Measurements from ENCODE around the gene FER1L5. TPM values are rescaled to one million over a fixed set of nuclear protein-coding genes. Genes with fewer than 3 reads are reported as not detected.

The FER1L5 gene
- total and polyA plus RNA-seq, 9 of the 15 experiments (the other 6 are each of a cell fraction or from before 2014, with no cell fraction given) = 0.01 TPM; not detected in 6

DNA sequence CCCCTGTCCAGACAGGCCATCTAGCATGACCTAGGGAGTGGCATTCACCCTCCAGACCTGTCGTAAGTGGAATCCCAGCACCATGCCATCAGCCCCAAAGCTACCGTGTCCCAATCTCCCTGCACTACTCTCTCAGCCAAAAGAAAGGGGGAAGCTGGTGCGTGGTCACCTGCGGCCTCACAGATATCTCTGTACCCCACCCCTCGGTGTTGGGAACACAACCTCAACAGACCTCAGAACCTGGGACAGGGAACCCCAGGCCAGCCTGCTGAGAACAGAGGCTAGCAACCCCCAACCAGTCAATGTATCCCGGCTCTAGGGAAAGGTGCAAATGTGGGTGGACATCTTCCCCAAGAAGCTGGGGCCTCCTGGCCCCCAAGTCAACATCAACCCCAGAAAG is 59.1 kb downstream of the FER1L5 start (continued):
- TF ChIP-seq, protein P1, sequence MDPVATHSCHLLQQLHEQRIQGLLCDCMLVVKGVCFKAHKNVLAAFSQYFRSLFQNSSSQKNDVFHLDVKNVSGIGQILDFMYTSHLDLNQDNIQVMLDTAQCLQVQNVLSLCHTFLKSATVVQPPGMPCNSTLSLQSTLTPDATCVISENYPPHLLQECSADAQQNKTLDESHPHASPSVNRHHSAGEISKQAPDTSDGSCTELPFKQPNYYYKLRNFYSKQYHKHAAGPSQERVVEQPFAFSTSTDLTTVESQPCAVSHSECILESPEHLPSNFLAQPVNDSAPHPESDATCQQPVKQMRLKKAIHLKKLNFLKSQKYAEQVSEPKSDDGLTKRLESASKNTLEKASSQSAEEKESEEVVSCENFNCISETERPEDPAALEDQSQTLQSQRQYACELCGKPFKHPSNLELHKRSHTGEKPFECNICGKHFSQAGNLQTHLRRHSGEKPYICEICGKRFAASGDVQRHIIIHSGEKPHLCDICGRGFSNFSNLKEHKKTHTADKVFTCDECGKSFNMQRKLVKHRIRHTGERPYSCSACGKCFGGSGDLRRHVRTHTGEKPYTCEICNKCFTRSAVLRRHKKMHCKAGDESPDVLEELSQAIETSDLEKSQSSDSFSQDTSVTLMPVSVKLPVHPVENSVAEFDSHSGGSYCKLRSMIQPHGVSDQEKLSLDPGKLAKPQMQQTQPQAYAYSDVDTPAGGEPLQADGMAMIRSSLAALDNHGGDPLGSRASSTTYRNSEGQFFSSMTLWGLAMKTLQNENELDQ (CRISPR knock-in tag; IDR thresholded peaks at IDR 0.05; ENCODE audit: borderline replicate concordance) = no peak
- TF ChIP-seq BACH1 (tag; IDR thresholded peaks at IDR 0.05) = no peak
- TF ChIP-seq CREBBP (IDR thresholded peaks at IDR 0.05; ENCODE audit: low read depth, low read length) = no peak
- no peak for TF ChIP-seq COPS2 (conservative IDR thresholded peaks at IDR 0.05)
- TF ChIP-seq ZBTB17 (CRISPR knock-in tag; IDR thresholded peaks at IDR 0.05) = no peak
- no peak for TF ChIP-seq ZFP30 (CRISPR knock-in tag; IDR thresholded peaks at IDR 0.05; ENCODE audit: borderline replicate concordance)
- TF ChIP-seq POLR2AphosphoS2 (IDR thresholded peaks at IDR 0.05; ENCODE audit: low read length) = no peak
- no peak for TF ChIP-seq FOXA1 (IDR thresholded peaks at IDR 0.05; ENCODE audit: borderline replicate concordance)
- no peak for TF ChIP-seq ERF (CRISPR knock-in tag; IDR thresholded peaks at IDR 0.05)
- no peak for TF ChIP-seq NUFIP1 (IDR thresholded peaks at IDR 0.05; ENCODE audit: partially characterized antibody)
- no peak for TF ChIP-seq ZNF431 (CRISPR knock-in tag; IDR thresholded peaks at IDR 0.05)
